M059J (cell line): Measurements from ENCODE around the gene NPM3. TPM values are rescaled to one million over a fixed set of nuclear protein-coding genes. Genes with fewer than 3 reads are reported as not detected.
A peak's percentile ranks its signal among the peaks of the same experiment; 100 is the strongest.
"Not testable (repeated sequence)": the region's sequence is repeated elsewhere in the genome, so short reads cannot be mapped to it uniquely, and the experiment has no call there.

Source experiments
- DNase-seq: peaks from one replicate; pipeline ENCODE4 v3.0.0-alpha.2; 2012; ENCODE audit warnings: low read depth
- total RNA-seq: library from RNA; depleted of rRNA; stranded (reverse); fragments of >200 nt; shearing (Covaris generic); gene quantifications from 2 replicates; pipeline ENCODE4 v1.2.3, GENCODE V29; 2014

The NPM3 gene
- total RNA-seq, 1 experiment from 2014 or later = 35.2 TPM

- no peak for DNase-seq
These were observed 23.9 kb upstream of the NPM3 start for GRCh38 chr10:101807158-101807557.

GRCh38 chr10:101803511-101803910 is 20.3 kb upstream of the NPM3 start:
- DNase-seq = no peak

DNA sequence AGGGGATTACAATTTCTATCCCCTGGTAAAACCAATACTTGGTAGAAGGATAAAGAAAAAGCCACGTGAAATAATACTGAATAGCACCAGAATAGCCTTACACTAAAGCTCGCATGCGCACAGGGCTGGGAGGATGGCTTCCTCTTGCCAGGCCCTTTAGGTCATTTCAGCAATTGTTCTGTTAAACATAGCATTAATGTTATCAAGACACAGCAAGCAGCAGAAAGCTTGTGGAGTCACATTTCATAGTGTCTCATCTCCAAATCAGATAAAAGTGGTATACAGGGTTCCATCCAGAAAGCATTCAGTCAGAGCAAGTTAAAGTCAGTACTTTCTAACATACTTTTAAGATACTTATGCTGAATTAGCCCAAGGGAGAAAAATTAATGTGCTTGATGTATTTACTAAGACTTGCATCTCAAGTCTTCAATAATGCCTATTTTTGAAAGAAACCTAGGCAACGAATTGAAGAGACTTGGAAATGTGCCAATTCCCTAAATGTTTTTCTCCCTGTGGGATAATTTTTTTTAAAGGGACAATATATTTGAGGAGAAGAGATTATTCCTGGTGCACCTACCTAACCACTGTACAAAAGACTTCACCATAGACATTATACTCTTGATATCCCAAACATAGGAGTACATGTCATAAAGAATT is 14.3 kb upstream of the NPM3 start:
- DNase-seq = no peak

DNA sequence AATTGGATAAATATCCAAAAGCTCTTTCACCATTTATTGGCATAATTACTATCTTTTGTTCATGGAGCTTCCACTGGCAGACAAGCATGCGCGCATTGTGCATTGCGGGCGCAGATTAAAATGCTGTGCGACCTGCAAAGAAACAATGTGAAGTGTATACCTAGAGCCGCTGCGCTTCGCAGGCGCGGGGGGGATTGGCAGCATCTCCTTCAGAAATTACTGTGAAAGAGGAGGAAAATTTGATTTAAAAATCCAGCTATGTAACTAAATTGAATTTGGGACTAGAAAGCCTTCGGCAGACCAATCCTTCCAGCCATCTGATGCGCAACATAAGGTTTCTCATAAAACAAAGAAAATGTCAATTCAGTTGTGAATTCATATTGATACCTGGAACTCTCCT is 10.3 kb upstream of the NPM3 start:
- no peak for DNase-seq

- no peak for DNase-seq
These were observed 6.4 kb upstream of the NPM3 start for GRCh38 chr10:101789686-101790085.

DNA sequence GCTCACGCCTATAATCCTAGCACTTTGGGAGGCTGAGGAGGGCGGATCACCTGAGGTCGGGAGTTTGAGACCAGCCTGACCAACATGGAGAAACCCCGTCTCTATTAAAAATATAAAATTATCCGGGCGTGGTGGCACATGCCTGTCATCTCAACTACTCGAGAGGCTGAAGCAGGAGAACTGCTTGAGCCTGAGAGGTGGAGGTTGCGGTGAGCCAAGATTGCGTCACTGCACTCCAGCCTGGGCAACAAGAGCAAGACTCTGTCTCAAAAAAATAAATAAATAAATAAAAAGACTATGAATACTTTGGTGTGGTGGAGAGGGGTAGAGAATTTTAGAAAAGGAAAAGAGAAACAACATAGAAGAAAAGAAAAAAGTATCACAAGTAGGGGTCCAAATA is 6.0 kb upstream of the NPM3 start:
- not testable (repeated sequence) for DNase-seq

DNA sequence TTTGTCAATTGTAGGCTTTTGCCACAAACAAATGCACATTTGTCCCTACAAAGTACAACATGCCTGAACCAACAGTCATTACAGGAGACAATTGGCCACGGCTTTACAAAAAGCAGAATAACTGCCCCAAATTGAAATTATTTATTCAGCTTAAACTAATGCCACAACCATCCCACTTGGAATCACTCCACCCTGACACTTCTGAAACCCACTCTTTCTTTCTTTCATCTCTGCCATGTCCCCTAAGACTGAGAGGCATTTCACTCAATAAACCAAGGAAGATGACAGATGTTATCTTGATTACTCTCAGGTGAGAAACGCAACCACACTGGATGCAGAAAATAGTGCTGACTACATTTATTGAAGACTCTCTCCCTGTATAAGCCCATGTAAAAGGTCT is 2.6 kb upstream of the NPM3 start:
- DNase-seq = no peak

DNA sequence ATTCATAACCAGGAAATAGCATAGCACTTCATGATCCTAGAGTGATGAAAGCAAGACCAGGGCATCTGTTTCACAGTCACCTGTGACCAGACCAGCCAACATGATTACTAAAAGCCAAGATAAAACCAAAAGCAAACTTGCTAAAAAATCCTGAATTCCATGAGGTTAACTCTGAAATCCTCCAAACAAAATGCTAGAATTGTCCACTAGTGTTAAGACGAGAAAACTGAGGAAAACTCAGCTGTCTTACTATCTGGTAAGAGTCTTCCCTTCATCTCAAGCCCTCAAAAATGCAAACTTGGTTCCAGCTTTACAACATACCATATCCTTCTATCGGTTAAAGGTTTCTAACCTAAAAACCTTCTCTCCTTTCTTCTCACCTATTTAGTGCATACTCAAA is 1.3 kb upstream of the NPM3 start:
- no peak for DNase-seq

DNA sequence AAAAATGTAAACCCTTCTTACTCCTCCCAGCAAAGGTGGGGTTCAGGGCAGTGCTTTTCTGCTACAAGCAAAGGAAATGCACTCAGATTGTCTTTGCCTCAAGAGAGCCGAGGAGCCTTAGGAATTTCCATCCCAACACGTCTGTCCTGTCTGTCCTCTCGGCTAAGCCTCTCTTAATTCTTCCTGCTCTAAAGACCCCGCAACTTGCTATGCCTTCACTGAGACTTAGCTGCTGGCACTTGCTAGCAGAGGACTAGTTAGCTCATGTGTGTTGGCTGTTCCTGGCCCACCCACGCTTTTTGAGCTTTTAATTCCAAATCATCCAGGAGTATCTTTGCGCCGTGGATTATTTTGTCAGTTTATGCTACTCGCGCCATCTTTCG is 481 bp upstream of the NPM3 start:
- peak; percentile 25 for DNase-seq

- DNase-seq = no peak
These were observed 1.0 kb downstream of the NPM3 start for GRCh38 chr10:101781984-101782810.

- no peak for DNase-seq
These were observed 1.6 kb downstream of the NPM3 start for GRCh38 chr10:101781655-101781983.

GRCh38 chr10:101780818-101781654 is 2.2 kb downstream of the NPM3 start:
- DNase-seq = peak; percentile 61

DNA sequence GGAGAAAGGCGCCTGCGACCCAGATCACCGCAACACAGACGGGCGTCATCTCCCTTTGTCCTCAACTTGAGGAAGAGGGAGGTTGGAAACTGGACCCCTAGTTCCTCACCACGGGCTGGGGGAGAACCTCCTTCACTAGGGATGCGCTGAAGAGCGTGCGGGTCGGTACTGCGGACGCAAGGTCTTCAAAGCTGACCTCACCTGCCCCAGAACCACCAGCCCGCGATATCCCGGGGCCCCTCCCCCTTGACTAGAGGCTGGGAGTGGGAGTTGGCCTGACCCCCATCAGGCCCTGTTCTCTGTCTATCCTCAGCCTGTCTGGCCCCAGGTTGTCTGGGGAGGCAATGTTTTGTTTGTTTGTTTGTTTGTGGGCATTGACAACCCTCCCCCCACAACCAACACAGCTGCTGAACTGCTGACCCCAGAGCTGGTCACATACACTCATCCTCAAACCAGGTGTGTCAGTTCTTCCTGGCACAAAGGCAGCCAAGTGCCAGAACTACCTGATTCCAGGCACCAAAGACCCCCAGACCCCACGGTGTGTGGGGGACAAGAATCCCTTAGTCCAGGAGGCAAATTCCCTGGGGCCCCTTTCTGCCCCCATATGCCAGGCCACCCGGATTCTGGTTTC is 2.9 kb downstream of the NPM3 start:
- no peak for DNase-seq

- no peak for DNase-seq
These were observed 3.6 kb downstream of the NPM3 start for GRCh38 chr10:101779544-101780186.

GRCh38 chr10:101778781-101779543 is 4.3 kb downstream of the NPM3 start:
- no peak for DNase-seq

GRCh38 chr10:101778151-101778780 is 5.0 kb downstream of the NPM3 start:
- DNase-seq = no peak

GRCh38 chr10:101777619-101778145 is 5.6 kb downstream of the NPM3 start:
- DNase-seq = peak; percentile 45

DNA sequence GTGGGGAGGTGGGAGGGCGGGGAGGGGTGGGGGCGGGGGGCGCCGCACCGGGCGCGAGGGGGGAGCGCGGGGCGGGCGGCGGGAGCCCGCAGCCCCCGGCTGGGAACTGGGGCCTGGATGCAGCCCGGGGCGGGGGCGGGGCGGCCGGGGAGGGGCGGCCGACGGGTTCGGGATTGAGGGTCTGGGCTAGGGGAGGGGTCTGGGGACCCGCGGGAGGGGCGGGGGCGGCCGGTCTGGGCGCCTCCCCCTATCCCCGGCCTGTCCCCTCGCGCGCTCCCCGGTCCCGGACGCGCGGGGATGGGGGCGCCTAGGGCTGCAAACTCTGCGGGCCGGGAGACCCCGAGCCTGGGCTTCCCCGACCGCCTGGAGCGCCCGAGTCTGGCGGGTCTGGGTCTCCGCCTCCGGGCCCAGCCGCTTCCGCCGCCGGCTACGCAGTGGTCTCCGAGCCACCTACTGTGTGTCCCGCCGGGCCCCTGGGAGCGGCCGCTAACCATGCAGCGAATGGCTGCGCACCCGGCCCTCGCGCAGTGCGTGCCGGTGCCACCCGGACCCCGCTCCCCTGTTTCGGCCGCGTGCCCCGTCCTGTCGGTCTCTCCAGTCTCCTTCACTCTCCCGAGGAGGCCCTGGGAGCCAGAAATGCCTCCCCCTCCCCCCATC is 7.0 kb downstream of the NPM3 start:
- DNase-seq = no peak

DNA sequence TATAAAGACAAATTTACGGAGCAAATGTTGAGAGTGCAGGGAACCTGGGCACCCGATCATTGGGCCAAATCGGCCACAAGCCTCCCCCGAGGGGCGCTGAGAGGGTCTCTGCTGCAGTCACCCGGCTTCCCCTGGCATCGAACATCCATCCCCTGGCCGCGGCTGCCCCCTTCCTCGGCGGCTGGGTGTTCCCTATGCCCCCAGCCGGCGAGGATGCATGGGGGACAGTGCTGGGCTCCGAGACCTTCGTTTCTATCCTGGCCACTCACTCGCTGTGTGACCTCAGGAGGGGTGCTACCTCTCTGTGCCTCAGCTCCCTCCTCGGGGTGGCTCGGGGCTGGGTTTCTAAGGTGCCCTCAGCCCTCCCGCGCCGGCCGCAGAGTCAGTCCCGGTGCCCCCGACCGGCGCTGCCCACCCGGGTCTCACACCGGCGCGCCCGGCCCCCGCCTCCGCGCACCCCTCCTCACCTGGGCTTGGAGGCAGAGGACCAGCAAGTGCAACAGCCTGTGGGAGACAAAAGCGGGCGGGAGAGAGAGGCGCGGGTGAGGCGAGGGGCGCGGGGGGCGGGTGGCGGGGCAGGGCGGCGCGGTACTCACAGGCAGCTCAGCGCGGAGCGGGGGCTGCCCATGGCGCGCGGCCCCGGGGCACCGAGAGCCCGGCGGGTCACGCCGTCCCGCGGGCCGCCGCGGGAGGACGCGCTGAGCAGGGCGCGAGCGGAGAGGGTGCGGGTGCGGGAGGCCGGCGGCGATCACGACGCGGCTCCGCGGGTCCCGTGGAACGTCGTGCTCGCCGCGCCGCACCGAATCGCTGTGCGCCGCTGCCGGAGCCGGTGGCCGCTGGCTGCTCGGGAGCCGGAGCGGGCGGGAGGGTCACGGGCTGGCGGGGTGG is 7.7 kb downstream of the NPM3 start, which contains the start of gene FGF8:
TSS of gene FGF8 (minus strand) at position 842 of the 888 bp plus-strand sequence. CDS start at position 628, 214 bp downstream.
- no peak for DNase-seq
